IMR-90 (cell line): ENCODE data around the gene VCPKMT. TPM values are rescaled to one million over a fixed set of nuclear protein-coding genes. Genes with fewer than 3 reads are reported as not detected.

Experiments
- ATAC-seq: fragments of 200-7000 bp; cut with Tn5 transposase; 2 replicates; pipeline ENCODE4 v1.9.1; 2020; ENCODE audit warnings: low read depth, mild to moderate bottlenecking, moderate library complexity
- BruUV-seq: library from RNA; stranded (reverse); fragments of 400-500 nt; replicated peaks from 2 replicates; lab custom pipeline; 2021; lab: Mats Ljungman, UMichigan
- CTCF ChIA-PET: fragments of 300-600 bp; formaldehyde crosslinking; extraction: SDS; loops from one replicate; lab custom pipeline; 2021; ENCODE audit warnings: antibody characterized with exemption; lab: Yijun Ruan, JAX
- POLR2A ChIA-PET: fragments of 300-600 bp; sonication (Branson Sonifier 250); formaldehyde crosslinking; loops from one replicate; lab custom pipeline; 2022; ENCODE audit warnings: antibody characterized with exemption; ENCODE audit not compliant: unreplicated experiment; lab: Charles Lee
- DNase-seq: peaks from one replicate; pipeline ENCODE4 v3.0.0; 2013
- H2AFZ ChIP-seq: replicated peaks from 2 replicates; pipeline ENCODE3; 2013; ENCODE audit warnings: low read length, mild to moderate bottlenecking; ENCODE audit not compliant: poor library complexity
- H2AK5ac ChIP-seq: 2 replicates; pipeline ENCODE4 v1.6.1; 2013; ENCODE audit warnings: low read depth, low read length, inconsistent platforms
- H2AK9ac ChIP-seq: replicated peaks from 2 replicates; pipeline ENCODE3; 2013; ENCODE audit warnings: mild to moderate bottlenecking, low read depth, low read length, moderate library complexity; ENCODE audit not compliant: poor library complexity
- H2BK120ac ChIP-seq: 2 replicates; pipeline ENCODE4 v1.6.1; 2013; ENCODE audit warnings: low read depth, low read length, inconsistent platforms
- H2BK15ac ChIP-seq: 3 replicates; pipeline ENCODE4 v1.6.1; 2013; ENCODE audit warnings: low read depth, low read length, inconsistent platforms
- H2BK20ac ChIP-seq: 2 replicates; pipeline ENCODE4 v1.6.1; 2013; ENCODE audit warnings: low read depth, mild to moderate bottlenecking, inconsistent platforms, low read length, moderate library complexity
- H2BK5ac ChIP-seq: 2 replicates; pipeline ENCODE4 v1.6.1; 2013; ENCODE audit warnings: mild to moderate bottlenecking, low read depth, low read length, inconsistent platforms; ENCODE audit not compliant: poor library complexity, severe bottlenecking
- H3K14ac ChIP-seq: replicated peaks from 2 replicates; pipeline ENCODE4 v1.6.1; 2013; ENCODE audit warnings: low read depth, low read length, inconsistent platforms
- H3K18ac ChIP-seq: 2 replicates; pipeline ENCODE4 v1.6.1; 2013; ENCODE audit warnings: low read depth, low read length, control low read depth
- H3K23ac ChIP-seq: 2 replicates; pipeline ENCODE4 v1.6.1; 2013; ENCODE audit warnings: low read depth, low read length, inconsistent platforms
- H3K27ac ChIP-seq: 2 replicates; pipeline ENCODE4 v1.5.1; 2013; ENCODE audit warnings: mild to moderate bottlenecking, control low read depth, low read length; ENCODE audit not compliant: insufficient read depth
- H3K27me3 ChIP-seq: 2 replicates; pipeline ENCODE4 v1.6.1; 2013; ENCODE audit warnings: low read length; ENCODE audit not compliant: control insufficient read depth, insufficient read depth
- H3K36me3 ChIP-seq: 2 replicates; pipeline ENCODE4 v1.6.1; 2013; ENCODE audit warnings: low read length, mixed read lengths; ENCODE audit not compliant: control insufficient read depth, insufficient read depth
- H3K4ac ChIP-seq: 2 replicates; pipeline ENCODE4 v1.6.1; 2013; ENCODE audit warnings: low read depth, low read length, inconsistent platforms
- H3K4me1 ChIP-seq: 2 replicates; pipeline ENCODE4 v1.6.1; 2013; ENCODE audit warnings: low read length, mixed read lengths; ENCODE audit not compliant: control insufficient read depth, insufficient read depth
- H3K4me2 ChIP-seq: 2 replicates; pipeline ENCODE4 v1.6.1; 2013; ENCODE audit warnings: low read depth, mild to moderate bottlenecking, control low read depth, low read length, moderate library complexity
- H3K4me3 ChIP-seq: 2 replicates; pipeline ENCODE4 v1.5.1; 2013; ENCODE audit warnings: low read depth, mild to moderate bottlenecking, control low read depth, low read length, moderate library complexity; ENCODE audit not compliant: insufficient read depth
- H3K56ac ChIP-seq: 2 replicates; pipeline ENCODE4 v1.6.1; 2013; ENCODE audit warnings: low read length, inconsistent platforms; ENCODE audit not compliant: insufficient read depth; ENCODE audit errors: extremely low read depth
- H3K79me1 ChIP-seq, 2 experiments: 2 replicates each; pipeline ENCODE4 v1.6.1; 2013; ENCODE audit warnings: low read length in 2 of 2, inconsistent platforms in 1 of 2, low read depth in 1 of 2
- H3K9ac ChIP-seq: 2 replicates; pipeline ENCODE4 v1.6.1; 2013; ENCODE audit warnings: low read depth, low read length, control low read depth
- H3K9me1 ChIP-seq: 2 replicates; pipeline ENCODE4 v1.6.1; 2013; ENCODE audit warnings: low read length, inconsistent platforms; ENCODE audit not compliant: insufficient read depth
- H3K9me3 ChIP-seq: 2 replicates; pipeline ENCODE4 v1.6.1; 2013; ENCODE audit warnings: low read length; ENCODE audit not compliant: control insufficient read depth, insufficient read depth
- H4K20me1 ChIP-seq: 2 replicates; pipeline ENCODE4 v1.6.1; 2013; ENCODE audit warnings: low read length, inconsistent platforms; ENCODE audit not compliant: insufficient read depth
- H4K5ac ChIP-seq: 2 replicates; pipeline ENCODE4 v1.6.1; 2013; ENCODE audit warnings: mild to moderate bottlenecking, low read depth, low read length, control low read depth
- H4K8ac ChIP-seq, 2 experiments: 2 replicates each; pipeline ENCODE4 v1.6.1; 2013; ENCODE audit warnings: low read depth in 2 of 2, low read length in 2 of 2, control low read depth in 1 of 2, inconsistent platforms in 1 of 2
- H4K91ac ChIP-seq: 2 replicates; pipeline ENCODE4 v1.6.1; 2013; ENCODE audit warnings: low read depth, low read length, inconsistent platforms; ENCODE audit not compliant: insufficient read depth
- BHLHE40 ChIP-seq: fragments of 150-350 bp; IDR thresholded peaks from 2 replicates; pipeline ENCODE4 v1.6.1; 2016; ENCODE audit warnings: mild to moderate bottlenecking, low read depth, low read length
- CEBPB ChIP-seq: IDR thresholded peaks from 2 replicates; pipeline ENCODE4 v1.6.1; 2012; ENCODE audit warnings: low read depth, low read length, improper control_type of control experiment
- CHD1 ChIP-seq: IDR thresholded peaks from 2 replicates; pipeline ENCODE4 v1.6.1; 2012; ENCODE audit warnings: low read depth, low read length, improper control_type of control experiment
- CTCF ChIP-seq: conservative IDR thresholded peaks from 2 replicates; pipeline ENCODE4 v1.5.1; 2012; ENCODE audit warnings: mild to moderate bottlenecking, low read depth, low read length, improper control_type of control experiment
- ELK1 ChIP-seq: fragments of 150-350 bp; IDR thresholded peaks from 2 replicates; pipeline ENCODE4 v1.6.1; 2016; ENCODE audit warnings: low read depth, mild to moderate bottlenecking, low read length, moderate library complexity, borderline replicate concordance
- FOS ChIP-seq: fragments of 150-350 bp; IDR thresholded peaks from 2 replicates; pipeline ENCODE4 v1.6.1; 2016; ENCODE audit warnings: low read depth, low read length
- MAFK ChIP-seq: IDR thresholded peaks from 2 replicates; pipeline ENCODE4 v1.6.1; 2012; ENCODE audit warnings: low read depth, low read length, improper control_type of control experiment
- MAZ ChIP-seq: IDR thresholded peaks from 2 replicates; pipeline ENCODE4 v1.6.1; 2012; ENCODE audit warnings: low read depth, mild to moderate bottlenecking, low read length, improper control_type of control experiment, moderate library complexity, borderline replicate concordance
- MXI1 ChIP-seq: IDR thresholded peaks from 2 replicates; pipeline ENCODE4 v1.6.1; 2012; ENCODE audit warnings: low read depth, mild to moderate bottlenecking, low read length, moderate library complexity, borderline replicate concordance
- NFE2L2 ChIP-seq: fragments of 150-350 bp; IDR thresholded peaks from 2 replicates; pipeline ENCODE4 v1.6.1; 2016; ENCODE audit warnings: low read depth, mild to moderate bottlenecking, low read length
- POLR2A ChIP-seq: IDR thresholded peaks from 2 replicates; pipeline ENCODE4 v1.6.1; 2012; ENCODE audit warnings: mild to moderate bottlenecking, low read depth, low read length
- RAD21 ChIP-seq: IDR thresholded peaks from 2 replicates; pipeline ENCODE4 v1.6.1; 2012; ENCODE audit warnings: low read length, improper control_type of control experiment
- RCOR1 ChIP-seq: IDR thresholded peaks from 2 replicates; pipeline ENCODE4 v1.6.1; 2012; ENCODE audit warnings: mild to moderate bottlenecking, low read length, improper control_type of control experiment; ENCODE audit not compliant: insufficient replicate concordance
- RFX5 ChIP-seq: IDR thresholded peaks from 2 replicates; pipeline ENCODE4 v1.8.0; 2012; ENCODE audit warnings: low read depth, mild to moderate bottlenecking, low read length, moderate library complexity
- SMC3 ChIP-seq: fragments of 150-350 bp; IDR thresholded peaks from 2 replicates; pipeline ENCODE4 v1.6.1; 2016; ENCODE audit warnings: low read depth, mild to moderate bottlenecking, antibody characterized with exemption, low read length, moderate library complexity
- USF2 ChIP-seq: fragments of 150-350 bp; IDR thresholded peaks from 2 replicates; pipeline ENCODE4 v1.6.1; 2017; ENCODE audit warnings: mild to moderate bottlenecking, antibody characterized with exemption, low read length, low read depth
- WGBS, 2 experiments: methylation state at CpG; one replicate each; pipeline versions ENCODE4 v1.1.5 to v1.1.7; 2013; ENCODE audit warnings: missing lambda C conversion rate in 2 of 2; ENCODE audit not compliant: insufficient read length in 1 of 2; ENCODE audit errors: extremely low coverage in 2 of 2; 5-methylcytosine and 5-hydroxymethylcytosine counted together
- dilution Hi-C: fragments of 300-500 bp; cut with HindIII; formaldehyde crosslinking; loops from one replicate; pipeline ENCODE4 v1.14.3; 2018; ENCODE audit warnings: low sequenced_read_pairs; ENCODE audit not compliant: unreplicated experiment
- in situ Hi-C: fragments of 300-500 bp; cut with MboI; formaldehyde crosslinking; loops from 3 replicates; pipeline ENCODE4 v1.14.3; 2019; ENCODE audit warnings: low sequenced_read_pairs, inconsistent platforms, mixed read lengths
- intact Hi-C: fragments of 100-400 bp; cut with micrococcal nuclease; formaldehyde crosslinking; loops from 2 replicates; pipeline ENCODE4 v1.10.0; 2022
- polyA plus RNA-seq, 3 experiments: library from polyadenylated mRNA; depleted of rRNA; stranded (reverse); fragments of >200 nt; gene quantifications; 2 replicates each; pipeline ENCODE4 v1.2.3, GENCODE V29; 2012; ENCODE audit warnings: low replicate concordance in 1 of 3
- total RNA-seq: library from RNA; depleted of rRNA; stranded (reverse); fragments of >200 nt; gene quantifications from 2 replicates; pipeline ENCODE4 v1.2.3, GENCODE V29; 2012

Gene VCPKMT
- total and polyA plus RNA-seq, 2 of the 4 experiments (the other 2 are of a cell fraction) = 2.5 to 4.7 TPM

DNA sequence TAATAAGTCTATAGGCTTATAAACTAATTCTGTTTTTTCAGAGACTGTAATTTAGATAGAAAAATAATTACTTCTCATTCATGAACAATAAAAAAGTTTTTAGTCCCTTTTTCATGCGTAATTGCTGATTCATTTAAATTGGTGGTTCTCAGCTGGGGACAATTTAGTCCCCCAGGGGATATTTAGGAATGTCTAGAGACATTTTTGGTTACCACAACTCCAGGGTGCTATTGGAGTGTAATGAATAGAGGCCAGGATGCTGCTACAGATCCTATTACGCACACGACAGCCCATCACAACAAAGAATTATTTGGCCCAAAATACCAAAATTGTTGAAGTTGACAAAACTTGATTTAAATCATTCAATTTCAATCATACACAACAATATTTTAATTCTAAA, 22.8 kb upstream of the VCPKMT start:
- Histone ChIP-seq H3K18ac (no peak overlapping the region), H3K79me1 (peaks cover 0 to 3% of the 10 kb centered on the region in 2 experiments; a peak in 1 of 4 replicates), H3K23ac (no peak overlapping the region), H2BK5ac (no peak overlapping the region), H2BK120ac (no peak overlapping the region), H3K56ac (no peak overlapping the region), H3K27ac (no peak overlapping the region), H3K36me3 (peaks cover 11% of the 10 kb centered on the region), H3K4ac (no peak overlapping the region), H4K91ac (no peak overlapping the region), H2AK5ac (no peak overlapping the region), H3K4me2 (no peak overlapping the region), H3K9me3 (no peaks in the 10 kb centered on the region), H3K9ac (no peak overlapping the region), H3K9me1 (no peaks in the 10 kb centered on the region), H3K4me1 (no peaks in the 10 kb centered on the region), H3K4me3 (no peak overlapping the region), H2BK15ac (no peak overlapping the region), H4K20me1 (no peaks in the 10 kb centered on the region), H4K8ac (no peak overlapping the region), H2AFZ (no peak overlapping the region), H2BK20ac (no peak overlapping the region), H3K14ac (no peak overlapping the region), H2AK9ac (no peak overlapping the region), H3K27me3 (no peaks in the 10 kb centered on the region), H4K5ac (no peak overlapping the region)
- in situ Hi-C loops = no loop called here
- ChIA-PET CTCF (interaction anchor here (0.7 kb wide), 1 partner anchor 14 kb away, joined by 3 read pairs; no protein-coding TSS in a partner anchor), POLR2A (no interaction called here)
- intact Hi-C loops = no loop called here
- WGBS, 2 experiments = no CpG with 5 or more reads among the region's 3 CpGs
- DNase-seq = no peak
- dilution Hi-C loops = no loop called here
- no peak for TF ChIP-seq RCOR1
- no peak for TF ChIP-seq FOS
- TF ChIP-seq CEBPB = no peak
- no peak for TF ChIP-seq BHLHE40
- no peak for TF ChIP-seq ELK1
- TF ChIP-seq SMC3 = no peak
- TF ChIP-seq RFX5 = no peak
- TF ChIP-seq USF2 = no peak
- TF ChIP-seq MAZ = no peak
- TF ChIP-seq POLR2A = no peak
- no peak for TF ChIP-seq CHD1
- TF ChIP-seq MXI1 = no peak
- TF ChIP-seq NFE2L2 = no peak
- no peak for TF ChIP-seq MAFK
- TF ChIP-seq RAD21 = no peak
- TF ChIP-seq CTCF = no peak
- BruUV-seq = no TSS peak
- ATAC-seq = no peak
